Panc1 (cell line): ENCODE data around the gene ADAT2. TPM values are rescaled to one million over a fixed set of nuclear protein-coding genes. Genes with fewer than 3 reads are reported as not detected.
A peak's percentile ranks its signal among the peaks of the same experiment; 100 is the strongest.
"Not testable (repeated sequence)": the region's sequence is repeated elsewhere in the genome, so short reads cannot be mapped to it uniquely, and the experiment has no call there.

Experiments
- ATAC-seq: fragments of 200-7000 bp; cut with Tn5 transposase; 2 replicates; pipeline ENCODE4 v1.9.1; 2020; ENCODE audit warnings: mild to moderate bottlenecking, moderate library complexity
- BruUV-seq: library from RNA; stranded (reverse); fragments of 400-500 nt; replicated peaks from 2 replicates; lab custom pipeline; 2021; lab: Mats Ljungman, UMichigan
- CTCF ChIA-PET: fragments of 300-600 bp; sonication (Branson Sonifier 250); formaldehyde crosslinking; loops from one replicate; lab custom pipeline; 2022; ENCODE audit warnings: antibody characterized with exemption; lab: Charles Lee
- POLR2A ChIA-PET: fragments of 300-600 bp; sonication (Branson Sonifier 250); formaldehyde crosslinking; loops from one replicate; lab custom pipeline; 2022; ENCODE audit warnings: antibody characterized with exemption; lab: Charles Lee
- DNase-seq: peaks from one replicate; pipeline ENCODE4 v3.0.0-alpha.2; 2010; ENCODE audit warnings: low read depth, low spot score
- H3K27ac ChIP-seq: 2 replicates; pipeline ENCODE4 v1.5.1; 2011; ENCODE audit warnings: mild to moderate bottlenecking, low read length, inconsistent platforms
- H3K27me3 ChIP-seq: fragments of 200-500 bp; sonication (Bioruptor generic); 2 replicates; pipeline ENCODE4 v1.6.0; 2014; ENCODE audit warnings: low read length, inconsistent platforms; ENCODE audit not compliant: control insufficient read depth, insufficient read depth
- H3K36me3 ChIP-seq: fragments of 200-500 bp; sonication (Bioruptor generic); 2 replicates; pipeline ENCODE4 v1.5.1; 2014; ENCODE audit warnings: inconsistent platforms, mild to moderate bottlenecking, low read length, moderate library complexity; ENCODE audit not compliant: control insufficient read depth, insufficient read depth
- H3K4me1 ChIP-seq: 2 replicates; pipeline ENCODE4 v1.5.1; 2011; ENCODE audit warnings: inconsistent platforms, mild to moderate bottlenecking, low read length, moderate library complexity; ENCODE audit not compliant: control insufficient read depth, insufficient read depth
- H3K4me3 ChIP-seq, 2 experiments: 2 replicates each; pipeline ENCODE4 v1.5.1; 2011 to 2012; ENCODE audit warnings: low read depth in 2 of 2, low read length in 2 of 2, mild to moderate bottlenecking in 2 of 2, inconsistent platforms in 1 of 2, moderate library complexity in 1 of 2
- H3K9me3 ChIP-seq: fragments of 200-500 bp; sonication (Bioruptor generic); 2 replicates; pipeline ENCODE4 v1.5.1; 2014; ENCODE audit warnings: low read depth, mild to moderate bottlenecking, inconsistent platforms, low read length, moderate library complexity; ENCODE audit not compliant: control insufficient read depth, insufficient read depth
- CTCF ChIP-seq: fragments of 450-650 bp; IDR thresholded peaks from 2 replicates; pipeline ENCODE4 v1.5.1; 2017; ENCODE audit warnings: mild to moderate bottlenecking
- POLR2AphosphoS5 ChIP-seq: IDR thresholded peaks from 2 replicates; pipeline ENCODE4 v1.6.1; 2012; ENCODE audit warnings: mild to moderate bottlenecking, low read depth, low read length, moderate library complexity
- REST ChIP-seq, 2 experiments: IDR thresholded peaks; 2 replicates each; pipeline ENCODE4 v1.6.1; 2011 to 2012; ENCODE audit warnings: low read depth in 2 of 2, control low read depth in 1 of 2, low read length in 1 of 2, mild to moderate bottlenecking in 1 of 2, moderate library complexity in 1 of 2; ENCODE audit not compliant: insufficient read depth in 1 of 2
- SIN3A ChIP-seq: IDR thresholded peaks from 2 replicates; pipeline ENCODE4 v1.6.1; 2012; ENCODE audit warnings: low read depth, mild to moderate bottlenecking, low read length, moderate library complexity, borderline replicate concordance; ENCODE audit not compliant: insufficient read depth
- TCF7L2 ChIP-seq: IDR thresholded peaks from 2 replicates; pipeline ENCODE4 v1.6.1; 2011; ENCODE audit warnings: mild to moderate bottlenecking, low read depth, low read length, inconsistent platforms
- in situ Hi-C: cut with HindIII; loops from 2 replicates; pipeline ENCODE4 v1.10.0; 2016; ENCODE audit warnings: low sequenced_read_pairs, low pct_unique_long_range_greater_than_20kb
- intact Hi-C: fragments of 100-400 bp; cut with micrococcal nuclease; formaldehyde crosslinking; loops from one replicate; pipeline ENCODE4 v1.10.0; 2022; ENCODE audit not compliant: unreplicated experiment
- total RNA-seq: library from RNA; stranded (reverse); gene quantifications from one replicate; pipeline ENCODE4 v1.2.1, GENCODE V29; 2021; ENCODE audit not compliant: unreplicated experiment

ADAT2 gene
- total RNA-seq, 1 experiment from 2014 or later, result 6.4 TPM

GRCh38 chr6:143449714-143450452 lies 612 bp downstream of the ADAT2 start:
- no peak for DNase-seq

GRCh38 chr6:143449082-143449713 lies 1.3 kb downstream of the ADAT2 start:
- BruUV-seq, result no TSS peak
- H3K4me3 ChIP-seq, result peak overlapping the region; percentile 89 to 92
- peak overlapping the region; percentile 95 for H3K27ac ChIP-seq
- DNase-seq (no peak), ATAC-seq (no peak)
- intact Hi-C loops (no loop called here), in situ Hi-C loops (no loop called here)
- H3K27me3 ChIP-seq, result no peaks in the 10 kb centered on the region
- POLR2A ChIA-PET, result no interaction called here
- CTCF ChIA-PET, result no interaction called here
- peaks cover 14% of the 10 kb centered on the region for H3K4me1 ChIP-seq
- no peaks in the 10 kb centered on the region for H3K9me3 ChIP-seq
- TF ChIP-seq SIN3A (no peak), POLR2AphosphoS5 (no peak), CTCF (no peak), TCF7L2 (no peak), REST (IDR thresholded peaks at IDR 0.05; ENCODE audit: insufficient read depth in 1 of 2, low read depth in 2 of 2, low read length in 1 of 2) (no peak)
- H3K36me3 ChIP-seq, result peaks cover 2% of the 10 kb centered on the region; the same call in 1 of the 2 replicates

More at GRCh38 chr6:143449714-143450452, 612 bp downstream of the ADAT2 start:
- Histone ChIP-seq H3K4me1 (peaks cover 14% of the 10 kb centered on the region), H3K36me3 (peaks cover 2% of the 10 kb centered on the region; the same call in 1 of the 2 replicates), H3K4me3 (peak overlapping the region; percentile 89 to 92), H3K27ac (peak overlapping the region; percentile 95), H3K27me3 (no peaks in the 10 kb centered on the region), H3K9me3 (no peaks in the 10 kb centered on the region)
- ChIA-PET POLR2A (no interaction called here), CTCF (no interaction called here)
- intact Hi-C loops (no loop called here), in situ Hi-C loops (no loop called here)
- TF ChIP-seq TCF7L2, result no peak
- ATAC-seq, result peak; percentile 13; the same call in 1 of the 2 replicates
- BruUV-seq, result TSS peak; percentile 87

GRCh38 chr6:143447865-143448264 lies 2.6 kb downstream of the ADAT2 start:
- H3K9me3 ChIP-seq, CTCF ChIA-PET, ATAC-seq, H3K36me3 ChIP-seq, H3K27ac ChIP-seq, BruUV-seq, in situ Hi-C loops, H3K27me3 ChIP-seq, intact Hi-C loops, DNase-seq, POLR2A ChIA-PET, H3K4me3 ChIP-seq: not testable (repeated sequence)
- peaks cover 14% of the 10 kb centered on the region for H3K4me1 ChIP-seq
